Astrocyte of the cerebellum (primary cell): ENCODE measurements around the gene HNRNPLL.
"Not testable (repeated sequence)": the region's sequence is repeated elsewhere in the genome, so short reads cannot be mapped to it uniquely, and the experiment has no call there.

Source experiments
- DNase-seq: peaks from one replicate; pipeline ENCODE4 v3.0.0-alpha.2; 2011; ENCODE audit warnings: low read depth
- H3K4me3 ChIP-seq: 2 replicates; pipeline ENCODE4 v1.5.1; 2011; ENCODE audit warnings: mild to moderate bottlenecking, low read depth, low read length, moderate library complexity
- CTCF ChIP-seq: IDR thresholded peaks from 2 replicates; pipeline ENCODE4 v1.5.1; 2012; ENCODE audit warnings: low read length, low read depth, moderate library complexity, mild to moderate bottlenecking; ENCODE audit errors: missing control alignments
- in situ Hi-C: cut with HindIII; loops from 2 replicates; pipeline ENCODE4 v1.10.0; 2017; ENCODE audit warnings: low sequenced_read_pairs

HNRNPLL gene

GRCh38 chr2:38546064-38546463, 56.7 kb downstream of the HNRNPLL start:
- in situ Hi-C loops = no loop called here

GRCh38 chr2:38542248-38542631, 60.5 kb downstream of the HNRNPLL start:
- DNase-seq, in situ Hi-C loops: not testable (repeated sequence)

More at GRCh38 chr2:38546064-38546463, 56.7 kb downstream of the HNRNPLL start:
- no peak for TF ChIP-seq CTCF
- no peak overlapping the region for H3K4me3 ChIP-seq
- no peak for DNase-seq

GRCh38 chr2:38540580-38541286, 62.0 kb downstream of the HNRNPLL start:
- DNase-seq = no peak
- TF ChIP-seq CTCF = no peak
- H3K4me3 ChIP-seq = no peak overlapping the region
- in situ Hi-C loops = no loop called here

More at GRCh38 chr2:38542248-38542631, 60.5 kb downstream of the HNRNPLL start:
- not testable (repeated sequence) for H3K4me3 ChIP-seq

- DNase-seq = no peak
- in situ Hi-C loops = no loop called here
- no peak overlapping the region for H3K4me3 ChIP-seq
- no peak for TF ChIP-seq CTCF
These were observed 63.6 kb downstream of the HNRNPLL start for GRCh38 chr2:38539086-38539485.

- H3K4me3 ChIP-seq = no peak overlapping the region
- in situ Hi-C loops = no loop called here
- TF ChIP-seq CTCF = no peak
These were observed 64.7 kb downstream of the HNRNPLL start for GRCh38 chr2:38537937-38538525.

GRCh38 chr2:38537296-38537695, 65.4 kb downstream of the HNRNPLL start:
- DNase-seq, in situ Hi-C loops, H3K4me3 ChIP-seq: not testable (repeated sequence)

More at GRCh38 chr2:38537937-38538525, 64.7 kb downstream of the HNRNPLL start:
- DNase-seq = no peak

GRCh38 chr2:38535744-38536506, 66.8 kb downstream of the HNRNPLL start:
- no peak for DNase-seq
- TF ChIP-seq CTCF = peak; percentile 83
- in situ Hi-C loops = no loop called here
- H3K4me3 ChIP-seq = peak overlapping the region; percentile 45
